HepG2 (cell line): Measurements from ENCODE around the gene CEP135. TPM values are rescaled to one million over a fixed set of nuclear protein-coding genes. Genes with fewer than 3 reads are reported as not detected.
A peak's percentile ranks its signal among the peaks of the same experiment; 100 is the strongest.

Experiments used
- ARID3A ChIP-seq: IDR thresholded peaks from 2 replicates; pipeline ENCODE4 v1.6.1; 2012; ENCODE audit warnings: low read depth, low read length, improper control_type of control experiment
- BCL3 ChIP-seq: sonication (generic); formaldehyde crosslinking; IDR thresholded peaks from 2 replicates; pipeline ENCODE4 v1.5.1; 2020; ENCODE audit warnings: mild to moderate bottlenecking, missing genetic modification reagents, moderate library complexity
- ETV6 ChIP-seq: sonication (generic); formaldehyde crosslinking; conservative IDR thresholded peaks from 2 replicates; pipeline ENCODE4 v1.4.0; 2020; ENCODE audit warnings: missing genetic modification reagents
- HNF4A ChIP-seq: sonication (generic); formaldehyde crosslinking; IDR thresholded peaks from 2 replicates; pipeline ENCODE4 v1.4.0; 2020; ENCODE audit warnings: missing genetic modification reagents
- IRF2 ChIP-seq: IDR thresholded peaks from 2 replicates; pipeline ENCODE4 v1.6.1; 2018; ENCODE audit warnings: missing genetic modification reagents, missing compliant biosample characterization
- KDM4B ChIP-seq: sonication (generic); formaldehyde crosslinking; IDR thresholded peaks from 2 replicates; pipeline ENCODE4 v1.4.0; 2020; ENCODE audit warnings: missing genetic modification reagents
- MXI1 ChIP-seq: IDR thresholded peaks from 3 replicates; pipeline ENCODE4 v1.6.1; 2012; ENCODE audit warnings: low read depth, low read length, inconsistent platforms, borderline replicate concordance
- NFRKB ChIP-seq: fragments of 450-650 bp; IDR thresholded peaks from 2 replicates; pipeline ENCODE4 v1.6.1; 2017
- POLR2AphosphoS2 ChIP-seq: IDR thresholded peaks from 2 replicates; pipeline ENCODE4 v1.6.1; 2011; ENCODE audit warnings: low read depth, low read length, improper control_type of control experiment
- RNF219 ChIP-seq: sonication (generic); formaldehyde crosslinking; IDR thresholded peaks from 2 replicates; pipeline ENCODE4 v1.5.0; 2020; ENCODE audit warnings: mild to moderate bottlenecking, missing genetic modification reagents
- SP4 ChIP-seq: sonication (generic); formaldehyde crosslinking; IDR thresholded peaks from 2 replicates; pipeline ENCODE4 v1.8.1; 2023; ENCODE audit warnings: mild to moderate bottlenecking, missing genetic modification reagents
- TFAP4 ChIP-seq: sonication (generic); IDR thresholded peaks from 2 replicates; pipeline ENCODE4 v1.6.1; 2016; ENCODE audit warnings: low read depth, borderline replicate concordance
- TFDP1 ChIP-seq: IDR thresholded peaks from 2 replicates; pipeline ENCODE4 v1.6.1; 2016; ENCODE audit warnings: missing compliant biosample characterization, missing genetic modification reagents, borderline replicate concordance
- ZBTB46 ChIP-seq: sonication (generic); formaldehyde crosslinking; IDR thresholded peaks from 2 replicates; pipeline ENCODE4 v1.4.0; 2020; ENCODE audit warnings: mild to moderate bottlenecking, missing genetic modification reagents, borderline replicate concordance
- ZFX ChIP-seq: sonication (generic); formaldehyde crosslinking; IDR thresholded peaks from 2 replicates; pipeline ENCODE4 v1.4.0; 2020; ENCODE audit warnings: mild to moderate bottlenecking, low read depth, missing genetic modification reagents, moderate library complexity
- ZNF7 ChIP-seq: IDR thresholded peaks from 2 replicates; pipeline ENCODE4 v1.6.1; 2016; ENCODE audit warnings: missing biosample characterization, missing genetic modification reagents
- ZNF800 ChIP-seq: sonication (generic); formaldehyde crosslinking; IDR thresholded peaks from 2 replicates; pipeline ENCODE4 v1.4.0; 2020; ENCODE audit warnings: missing genetic modification reagents
- polyA plus RNA-seq, 8 experiments: library from polyadenylated mRNA; depleted of rRNA in 3 of 8; stranded (reverse) in 7 of 8; unstranded in 1 of 8; fragments of >200 nt; fragmentation: Illumina TruSeq in 4 of 8; extraction: Trizol in 4 of 8; gene quantifications; 2 replicates each; pipeline versions ENCODE4 v1.2.1 to v1.2.3, GENCODE V29; 2011 to 2016; ENCODE audit warnings: low read depth in 4 of 8, missing spikeins in 1 of 8, mixed read lengths in 1 of 8; ENCODE audit not compliant: insufficient read depth in 1 of 8
- total RNA-seq, 5 experiments: library from RNA; depleted of rRNA; stranded (reverse); fragments of >200 nt; fragmentation: Illumina TruSeq; extraction: Trizol; gene quantifications; 2 replicates each; pipeline ENCODE4 v1.2.3, GENCODE V29; 2016; ENCODE audit warnings: low read depth in 1 of 5

CEP135 gene
- total and polyA plus RNA-seq, 2 of the 13 experiments (the other 11 are each of a cell fraction or from before 2014, with no cell fraction given) = 1.7 to 8.8 TPM

GRCh38 chr4:55948726-55949481 lies at the start of gene CEP135 (continued):
- peak; percentile 96 for TF ChIP-seq ZFX (CRISPR knock-in tag)
- TF ChIP-seq ZNF7 = no peak
- TF ChIP-seq SP4 (CRISPR knock-in tag) = peak; percentile 80
- no peak for TF ChIP-seq POLR2AphosphoS2
- peak; percentile 96 for TF ChIP-seq TFDP1 (CRISPR knock-in tag)
- TF ChIP-seq NFRKB = no peak
- TF ChIP-seq TFAP4 = peak; percentile 78; the same call in 1 of the 2 replicates
- peak; percentile 40; the same call in 1 of the 2 replicates for TF ChIP-seq IRF2 (CRISPR knock-in tag)
- TF ChIP-seq HNF4A (CRISPR knock-in tag) = peak; percentile 34; the same call in 1 of the 2 replicates
- no peak; the same call in 1 of the 2 replicates for TF ChIP-seq ETV6 (CRISPR knock-in tag)
- no peak; the same call in 1 of the 2 replicates for TF ChIP-seq RNF219 (CRISPR knock-in tag)
- peak; percentile 97 for TF ChIP-seq BCL3 (CRISPR knock-in tag)
- no peak for TF ChIP-seq ZBTB46 (CRISPR knock-in tag)
- TF ChIP-seq ZNF800 (CRISPR knock-in tag) = peak; percentile 83
- TF ChIP-seq ARID3A = 0 out of 2 replicates have a peak, but pooled peaks have one; percentile 33
- peak; percentile 99; the same call in 2 of the 3 replicates for TF ChIP-seq MXI1
- TF ChIP-seq KDM4B (CRISPR knock-in tag) = peak; percentile 43; the same call in 1 of the 2 replicates
